WTC11 (cell line): ENCODE data around the gene FAM13A. TPM values are rescaled to one million over a fixed set of nuclear protein-coding genes. Genes with fewer than 3 reads are reported as not detected.

ENCODE experiments used
- ATAC-seq: fragments of 200-7000 bp; cut with Tn5 transposase; 2 replicates; pipeline ENCODE4 v1.10.0; 2021; ENCODE audit warnings: mild to moderate bottlenecking, moderate library complexity
- CTCF ChIA-PET: fragments of 300-600 bp; sonication (Branson Sonifier 250); formaldehyde crosslinking; loops from one replicate; lab custom pipeline; 2021; ENCODE audit warnings: antibody characterized with exemption; lab: Charles Lee
- POLR2A ChIA-PET: fragments of 350-600 bp; sonication (Branson Sonifier 250); formaldehyde crosslinking; loops from one replicate; lab custom pipeline; 2021; ENCODE audit warnings: antibody characterized with exemption; lab: Charles Lee
- DNase-seq: peaks from one replicate; pipeline ENCODE4 v3.0.0; 2021; ENCODE audit warnings: low spot score
- H3K27ac Mint-ChIP-seq: 2 replicates; pipeline ENCODE4 v1.8.0; 2021; ENCODE audit warnings: mixed read lengths
- H3K27me3 Mint-ChIP-seq: 2 replicates; pipeline ENCODE4 v1.8.0; 2021; ENCODE audit warnings: low read depth, mild to moderate bottlenecking, moderate library complexity, mixed read lengths
- H3K36me3 Mint-ChIP-seq: 2 replicates; pipeline ENCODE4 v1.8.0; 2021; ENCODE audit warnings: mixed read lengths
- H3K4me1 Mint-ChIP-seq: 2 replicates; pipeline ENCODE4 v1.8.0; 2022; ENCODE audit warnings: mixed read lengths
- H3K4me3 Mint-ChIP-seq: 2 replicates; pipeline ENCODE4 v1.8.0; 2021; ENCODE audit warnings: mild to moderate bottlenecking, moderate library complexity, mixed read lengths
- H3K9me3 Mint-ChIP-seq: 2 replicates; pipeline ENCODE4 v1.8.0; 2021; ENCODE audit warnings: mixed read lengths
- CBFB ChIP-seq: sonication (generic); formaldehyde crosslinking; IDR thresholded peaks from 2 replicates; pipeline ENCODE4 v1.8.1; 2022; ENCODE audit warnings: mild to moderate bottlenecking, low read depth, missing genetic modification reagents
- ELF4 ChIP-seq: sonication (generic); formaldehyde crosslinking; IDR thresholded peaks from 2 replicates; pipeline ENCODE4 v1.8.1; 2022; ENCODE audit warnings: low read depth, mild to moderate bottlenecking, moderate library complexity, missing genetic modification reagents
- EMX1 ChIP-seq: fragments of 250-450 bp; sonication (Bioruptor Pico); IDR thresholded peaks from 2 replicates; pipeline ENCODE4 v1.8.0; 2021; ENCODE audit warnings: mild to moderate bottlenecking
- ETV6 ChIP-seq: sonication (generic); formaldehyde crosslinking; IDR thresholded peaks from 2 replicates; pipeline ENCODE4 v1.8.1; 2022; ENCODE audit warnings: mild to moderate bottlenecking, missing genetic modification reagents
- FOXJ3 ChIP-seq: sonication (generic); formaldehyde crosslinking; IDR thresholded peaks from 2 replicates; pipeline ENCODE4 v1.9.0; 2021; ENCODE audit warnings: missing genetic modification reagents, mild to moderate bottlenecking, borderline replicate concordance
- HMGA2 ChIP-seq: fragments of 250-450 bp; sonication (Bioruptor Pico); IDR thresholded peaks from 2 replicates; pipeline ENCODE4 v1.4.0; 2021; ENCODE audit warnings: mild to moderate bottlenecking, moderate library complexity
- MYBL2 ChIP-seq: sonication (generic); formaldehyde crosslinking; IDR thresholded peaks from 2 replicates; pipeline ENCODE4 v1.8.1; 2023; ENCODE audit warnings: mild to moderate bottlenecking, moderate library complexity, missing genetic modification reagents
- NFE2L1 ChIP-seq: sonication (generic); formaldehyde crosslinking; IDR thresholded peaks from 2 replicates; pipeline ENCODE4 v1.8.1; 2023; ENCODE audit warnings: missing genetic modification reagents
- NR1H2 ChIP-seq: sonication (generic); formaldehyde crosslinking; IDR thresholded peaks from 2 replicates; pipeline ENCODE4 v1.9.0; 2021; ENCODE audit warnings: mild to moderate bottlenecking, moderate library complexity, missing genetic modification reagents
- NR2C2 ChIP-seq: sonication (generic); formaldehyde crosslinking; IDR thresholded peaks from 2 replicates; pipeline ENCODE4 v1.8.0; 2022; ENCODE audit warnings: mild to moderate bottlenecking, missing genetic modification reagents
- PRRX2 ChIP-seq: fragments of 250-450 bp; sonication (Bioruptor Pico); IDR thresholded peaks from 2 replicates; pipeline ENCODE4 v1.8.0; 2021; ENCODE audit warnings: mild to moderate bottlenecking
- SMAD3 ChIP-seq: sonication (generic); formaldehyde crosslinking; IDR thresholded peaks from 2 replicates; pipeline ENCODE4 v1.8.0; 2022; ENCODE audit warnings: missing genetic modification reagents, mild to moderate bottlenecking, borderline replicate concordance
- SP1 ChIP-seq: sonication (generic); formaldehyde crosslinking; conservative IDR thresholded peaks from 2 replicates; pipeline ENCODE4 v1.8.1; 2022; ENCODE audit warnings: missing genetic modification reagents
- TCF7 ChIP-seq: sonication (generic); formaldehyde crosslinking; IDR thresholded peaks from 2 replicates; pipeline ENCODE4 v1.8.0; 2022; ENCODE audit warnings: mild to moderate bottlenecking, low read depth, missing genetic modification reagents, moderate library complexity
- ZNF121 ChIP-seq: sonication (generic); formaldehyde crosslinking; IDR thresholded peaks from 2 replicates; pipeline ENCODE4 v1.8.0; 2023; ENCODE audit warnings: missing genetic modification reagents
- ZNF138 ChIP-seq: sonication (generic); formaldehyde crosslinking; conservative IDR thresholded peaks from 2 replicates; pipeline ENCODE4 v1.8.1; 2022; ENCODE audit warnings: mild to moderate bottlenecking, moderate library complexity, missing genetic modification reagents
- ZNF416 ChIP-seq: fragments of 250-450 bp; sonication (Bioruptor Pico); IDR thresholded peaks from 2 replicates; pipeline ENCODE4 v1.9.0; 2021; ENCODE audit warnings: mild to moderate bottlenecking, inconsistent platforms
- total RNA-seq: library from RNA; stranded (reverse); gene quantifications from 3 replicates; pipeline ENCODE4 v1.2.3, GENCODE V29; 2021
- TF ChIP-seq, protein P1 (sequence below): sonication (generic); formaldehyde crosslinking; IDR thresholded peaks from 2 replicates; pipeline ENCODE4 v1.8.1; 2022; ENCODE audit warnings: mild to moderate bottlenecking, missing genetic modification reagents, moderate library complexity, borderline replicate concordance
- TF ChIP-seq, protein P2 (sequence below): sonication (generic); formaldehyde crosslinking; IDR thresholded peaks from 2 replicates; pipeline ENCODE4 v1.8.1; 2022; ENCODE audit warnings: missing genetic modification reagents, borderline replicate concordance
- TF ChIP-seq, protein P3 (sequence below): sonication (generic); formaldehyde crosslinking; IDR thresholded peaks from 2 replicates; pipeline ENCODE4 v1.8.0; 2023; ENCODE audit warnings: mild to moderate bottlenecking, missing genetic modification reagents
- TF ChIP-seq, protein P4 (sequence below): sonication (generic); formaldehyde crosslinking; IDR thresholded peaks from 2 replicates; pipeline ENCODE4 v1.8.1; 2022; ENCODE audit warnings: low read depth, mild to moderate bottlenecking, moderate library complexity, missing genetic modification reagents, borderline replicate concordance
- TF ChIP-seq, protein P5 (sequence below): sonication (generic); formaldehyde crosslinking; IDR thresholded peaks from 2 replicates; pipeline ENCODE4 v1.8.0; 2022; ENCODE audit warnings: mild to moderate bottlenecking, missing genetic modification reagents
- TF ChIP-seq, protein P6 (sequence below): sonication (generic); formaldehyde crosslinking; IDR thresholded peaks from 2 replicates; pipeline ENCODE4 v1.8.0; 2022; ENCODE audit warnings: mild to moderate bottlenecking, missing genetic modification reagents
- TF ChIP-seq, protein P7 (sequence below): sonication (generic); formaldehyde crosslinking; IDR thresholded peaks from 2 replicates; pipeline ENCODE4 v1.8.1; 2023; ENCODE audit warnings: mild to moderate bottlenecking, moderate library complexity, missing genetic modification reagents

The FAM13A gene
- total RNA-seq, 1 experiment from 2014 or later = 14.6 TPM

DNA sequence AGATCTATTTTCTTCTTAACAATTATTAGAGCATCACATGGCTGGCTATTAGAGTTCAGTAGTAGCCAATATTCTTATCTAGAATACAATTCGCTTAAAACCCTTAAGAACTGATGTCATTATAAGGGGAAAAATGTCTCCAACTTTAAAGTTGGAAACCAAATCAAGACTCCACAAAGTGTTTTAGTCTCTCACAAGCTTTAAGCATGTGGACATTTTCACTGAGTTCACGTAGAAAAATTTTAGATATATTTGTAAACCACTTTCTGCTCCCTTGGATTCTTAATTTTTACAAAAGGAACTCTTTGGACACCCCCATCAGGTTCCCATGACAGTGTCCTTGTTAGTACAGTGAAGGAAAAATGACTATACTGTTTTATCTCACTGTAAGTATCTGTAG, 235.5 kb downstream of the FAM13A start (continued):
- TF ChIP-seq, protein P1, sequence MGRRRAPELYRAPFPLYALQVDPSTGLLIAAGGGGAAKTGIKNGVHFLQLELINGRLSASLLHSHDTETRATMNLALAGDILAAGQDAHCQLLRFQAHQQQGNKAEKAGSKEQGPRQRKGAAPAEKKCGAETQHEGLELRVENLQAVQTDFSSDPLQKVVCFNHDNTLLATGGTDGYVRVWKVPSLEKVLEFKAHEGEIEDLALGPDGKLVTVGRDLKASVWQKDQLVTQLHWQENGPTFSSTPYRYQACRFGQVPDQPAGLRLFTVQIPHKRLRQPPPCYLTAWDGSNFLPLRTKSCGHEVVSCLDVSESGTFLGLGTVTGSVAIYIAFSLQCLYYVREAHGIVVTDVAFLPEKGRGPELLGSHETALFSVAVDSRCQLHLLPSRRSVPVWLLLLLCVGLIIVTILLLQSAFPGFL (CRISPR knock-in tag) = no peak
- TF ChIP-seq EMX1 (CRISPR knock-in tag) (no peak), ZNF121 (CRISPR knock-in tag) (no peak), NR1H2 (CRISPR knock-in tag) (no peak), NR2C2 (CRISPR knock-in tag) (no peak)
- TF ChIP-seq, protein P2, sequence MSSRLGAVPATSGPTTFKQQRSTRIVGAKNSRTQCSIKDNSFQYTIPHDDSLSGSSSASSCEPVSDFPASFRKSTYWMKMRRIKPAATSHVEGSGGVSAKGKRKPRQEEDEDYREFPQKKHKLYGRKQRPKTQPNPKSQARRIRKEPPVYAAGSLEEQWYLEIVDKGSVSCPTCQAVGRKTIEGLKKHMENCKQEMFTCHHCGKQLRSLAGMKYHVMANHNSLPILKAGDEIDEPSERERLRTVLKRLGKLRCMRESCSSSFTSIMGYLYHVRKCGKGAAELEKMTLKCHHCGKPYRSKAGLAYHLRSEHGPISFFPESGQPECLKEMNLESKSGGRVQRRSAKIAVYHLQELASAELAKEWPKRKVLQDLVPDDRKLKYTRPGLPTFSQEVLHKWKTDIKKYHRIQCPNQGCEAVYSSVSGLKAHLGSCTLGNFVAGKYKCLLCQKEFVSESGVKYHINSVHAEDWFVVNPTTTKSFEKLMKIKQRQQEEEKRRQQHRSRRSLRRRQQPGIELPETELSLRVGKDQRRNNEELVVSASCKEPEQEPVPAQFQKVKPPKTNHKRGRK (CRISPR knock-in tag) = no peak

DNA sequence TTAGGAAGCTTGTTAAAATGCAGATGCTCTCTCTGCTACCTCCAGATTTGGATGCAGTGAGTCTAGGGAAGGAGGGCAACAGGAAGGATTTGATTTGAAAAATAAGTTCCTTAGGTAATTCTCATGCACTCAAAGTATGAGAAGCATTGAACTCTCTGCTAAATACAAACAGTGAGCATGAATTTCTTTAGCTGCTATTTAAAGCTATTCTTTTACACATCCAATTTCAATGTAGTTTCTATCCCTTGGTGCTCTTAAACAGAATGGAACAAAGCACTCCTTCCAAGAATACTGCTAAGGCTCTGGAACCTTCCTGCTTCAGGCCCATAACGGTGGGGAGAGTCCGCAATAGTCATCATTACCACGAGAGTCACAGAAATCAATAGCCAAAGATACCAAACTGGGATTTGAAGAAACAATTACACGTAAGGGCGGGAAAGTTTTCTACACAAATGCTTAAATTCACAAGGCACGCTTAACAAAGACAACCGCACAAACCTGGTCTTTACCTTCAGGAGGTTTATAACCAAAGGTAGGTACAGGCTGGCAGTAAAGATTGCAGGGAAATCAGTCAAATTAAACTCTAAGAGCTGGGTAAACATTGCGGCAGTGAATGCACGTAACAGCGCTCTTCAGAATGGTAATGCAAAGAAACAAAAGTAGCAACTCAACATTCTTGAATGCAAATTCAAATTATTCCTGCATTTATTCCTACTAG, 236.1 kb downstream of the FAM13A start:
- ATAC-seq (no peak), DNase-seq (no peak)
- Mint-ChIP-seq H3K27me3 (no peaks in the 10 kb centered on the region), H3K9me3 (no peaks in the 10 kb centered on the region), H3K36me3 (no peaks in the 10 kb centered on the region), H3K27ac (peak overlapping the region; percentile 85; the same call in 1 of the 2 replicates), H3K4me1 (peaks cover 31% of the 10 kb centered on the region), H3K4me3 (peak overlapping the region; percentile 58)
- TF ChIP-seq, protein P3, sequence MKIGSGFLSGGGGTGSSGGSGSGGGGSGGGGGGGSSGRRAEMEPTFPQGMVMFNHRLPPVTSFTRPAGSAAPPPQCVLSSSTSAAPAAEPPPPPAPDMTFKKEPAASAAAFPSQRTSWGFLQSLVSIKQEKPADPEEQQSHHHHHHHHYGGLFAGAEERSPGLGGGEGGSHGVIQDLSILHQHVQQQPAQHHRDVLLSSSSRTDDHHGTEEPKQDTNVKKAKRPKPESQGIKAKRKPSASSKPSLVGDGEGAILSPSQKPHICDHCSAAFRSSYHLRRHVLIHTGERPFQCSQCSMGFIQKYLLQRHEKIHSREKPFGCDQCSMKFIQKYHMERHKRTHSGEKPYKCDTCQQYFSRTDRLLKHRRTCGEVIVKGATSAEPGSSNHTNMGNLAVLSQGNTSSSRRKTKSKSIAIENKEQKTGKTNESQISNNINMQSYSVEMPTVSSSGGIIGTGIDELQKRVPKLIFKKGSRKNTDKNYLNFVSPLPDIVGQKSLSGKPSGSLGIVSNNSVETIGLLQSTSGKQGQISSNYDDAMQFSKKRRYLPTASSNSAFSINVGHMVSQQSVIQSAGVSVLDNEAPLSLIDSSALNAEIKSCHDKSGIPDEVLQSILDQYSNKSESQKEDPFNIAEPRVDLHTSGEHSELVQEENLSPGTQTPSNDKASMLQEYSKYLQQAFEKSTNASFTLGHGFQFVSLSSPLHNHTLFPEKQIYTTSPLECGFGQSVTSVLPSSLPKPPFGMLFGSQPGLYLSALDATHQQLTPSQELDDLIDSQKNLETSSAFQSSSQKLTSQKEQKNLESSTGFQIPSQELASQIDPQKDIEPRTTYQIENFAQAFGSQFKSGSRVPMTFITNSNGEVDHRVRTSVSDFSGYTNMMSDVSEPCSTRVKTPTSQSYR (CRISPR knock-in tag) = no peak
- TF ChIP-seq CBFB (no peak), HMGA2 (CRISPR knock-in tag) (no peak), NFE2L1 (CRISPR knock-in tag) (no peak), MYBL2 (CRISPR knock-in tag) (no peak), FOXJ3 (CRISPR knock-in tag) (no peak), ZNF138 (CRISPR knock-in tag) (no peak), ELF4 (CRISPR knock-in tag) (no peak), SMAD3 (CRISPR knock-in tag) (no peak), ETV6 (CRISPR knock-in tag) (no peak), ZNF416 (no peak), TCF7 (CRISPR knock-in tag) (no peak), SP1 (CRISPR knock-in tag) (no peak), PRRX2 (CRISPR knock-in tag) (no peak)
- TF ChIP-seq, protein P4, sequence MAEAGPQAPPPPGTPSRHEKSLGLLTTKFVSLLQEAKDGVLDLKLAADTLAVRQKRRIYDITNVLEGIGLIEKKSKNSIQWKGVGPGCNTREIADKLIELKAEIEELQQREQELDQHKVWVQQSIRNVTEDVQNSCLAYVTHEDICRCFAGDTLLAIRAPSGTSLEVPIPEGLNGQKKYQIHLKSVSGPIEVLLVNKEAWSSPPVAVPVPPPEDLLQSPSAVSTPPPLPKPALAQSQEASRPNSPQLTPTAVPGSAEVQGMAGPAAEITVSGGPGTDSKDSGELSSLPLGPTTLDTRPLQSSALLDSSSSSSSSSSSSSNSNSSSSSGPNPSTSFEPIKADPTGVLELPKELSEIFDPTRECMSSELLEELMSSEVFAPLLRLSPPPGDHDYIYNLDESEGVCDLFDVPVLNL (CRISPR knock-in tag) = no peak
- TF ChIP-seq, protein P5, sequence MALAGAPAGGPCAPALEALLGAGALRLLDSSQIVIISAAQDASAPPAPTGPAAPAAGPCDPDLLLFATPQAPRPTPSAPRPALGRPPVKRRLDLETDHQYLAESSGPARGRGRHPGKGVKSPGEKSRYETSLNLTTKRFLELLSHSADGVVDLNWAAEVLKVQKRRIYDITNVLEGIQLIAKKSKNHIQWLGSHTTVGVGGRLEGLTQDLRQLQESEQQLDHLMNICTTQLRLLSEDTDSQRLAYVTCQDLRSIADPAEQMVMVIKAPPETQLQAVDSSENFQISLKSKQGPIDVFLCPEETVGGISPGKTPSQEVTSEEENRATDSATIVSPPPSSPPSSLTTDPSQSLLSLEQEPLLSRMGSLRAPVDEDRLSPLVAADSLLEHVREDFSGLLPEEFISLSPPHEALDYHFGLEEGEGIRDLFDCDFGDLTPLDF (CRISPR knock-in tag) = no peak
- TF ChIP-seq, protein P6, sequence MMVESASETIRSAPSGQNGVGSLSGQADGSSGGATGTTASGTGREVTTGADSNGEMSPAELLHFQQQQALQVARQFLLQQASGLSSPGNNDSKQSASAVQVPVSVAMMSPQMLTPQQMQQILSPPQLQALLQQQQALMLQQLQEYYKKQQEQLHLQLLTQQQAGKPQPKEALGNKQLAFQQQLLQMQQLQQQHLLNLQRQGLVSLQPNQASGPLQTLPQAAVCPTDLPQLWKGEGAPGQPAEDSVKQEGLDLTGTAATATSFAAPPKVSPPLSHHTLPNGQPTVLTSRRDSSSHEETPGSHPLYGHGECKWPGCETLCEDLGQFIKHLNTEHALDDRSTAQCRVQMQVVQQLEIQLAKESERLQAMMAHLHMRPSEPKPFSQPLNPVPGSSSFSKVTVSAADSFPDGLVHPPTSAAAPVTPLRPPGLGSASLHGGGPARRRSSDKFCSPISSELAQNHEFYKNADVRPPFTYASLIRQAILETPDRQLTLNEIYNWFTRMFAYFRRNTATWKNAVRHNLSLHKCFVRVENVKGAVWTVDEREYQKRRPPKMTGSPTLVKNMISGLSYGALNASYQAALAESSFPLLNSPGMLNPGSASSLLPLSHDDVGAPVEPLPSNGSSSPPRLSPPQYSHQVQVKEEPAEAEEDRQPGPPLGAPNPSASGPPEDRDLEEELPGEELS (CRISPR knock-in tag) = no peak
- TF ChIP-seq, protein P7, sequence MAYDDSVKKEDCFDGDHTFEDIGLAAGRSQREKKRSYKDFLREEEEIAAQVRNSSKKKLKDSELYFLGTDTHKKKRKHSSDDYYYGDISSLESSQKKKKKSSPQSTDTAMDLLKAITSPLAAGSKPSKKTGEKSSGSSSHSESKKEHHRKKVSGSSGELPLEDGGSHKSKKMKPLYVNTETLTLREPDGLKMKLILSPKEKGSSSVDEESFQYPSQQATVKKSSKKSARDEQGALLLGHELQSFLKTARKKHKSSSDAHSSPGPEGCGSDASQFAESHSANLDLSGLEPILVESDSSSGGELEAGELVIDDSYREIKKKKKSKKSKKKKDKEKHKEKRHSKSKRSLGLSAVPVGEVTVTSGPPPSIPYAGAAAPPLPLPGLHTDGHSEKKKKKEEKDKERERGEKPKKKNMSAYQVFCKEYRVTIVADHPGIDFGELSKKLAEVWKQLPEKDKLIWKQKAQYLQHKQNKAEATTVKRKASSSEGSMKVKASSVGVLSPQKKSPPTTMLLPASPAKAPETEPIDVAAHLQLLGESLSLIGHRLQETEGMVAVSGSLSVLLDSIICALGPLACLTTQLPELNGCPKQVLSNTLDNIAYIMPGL (CRISPR knock-in tag) = no peak
- POLR2A ChIA-PET = interaction anchor here (0.5 kb wide), 1 partner anchor 71 kb away, joined by 3 read pairs; no protein-coding TSS in a partner anchor
- CTCF ChIA-PET = interaction anchor here (0.8 to 4.3 kb wide), 2 partner anchors 114 to 202 kb away, joined by 3 to 38 read pairs; no protein-coding TSS in a partner anchor
